ENCODE results near the gene CHRNB1.

Gene CHRNB1

DNA sequence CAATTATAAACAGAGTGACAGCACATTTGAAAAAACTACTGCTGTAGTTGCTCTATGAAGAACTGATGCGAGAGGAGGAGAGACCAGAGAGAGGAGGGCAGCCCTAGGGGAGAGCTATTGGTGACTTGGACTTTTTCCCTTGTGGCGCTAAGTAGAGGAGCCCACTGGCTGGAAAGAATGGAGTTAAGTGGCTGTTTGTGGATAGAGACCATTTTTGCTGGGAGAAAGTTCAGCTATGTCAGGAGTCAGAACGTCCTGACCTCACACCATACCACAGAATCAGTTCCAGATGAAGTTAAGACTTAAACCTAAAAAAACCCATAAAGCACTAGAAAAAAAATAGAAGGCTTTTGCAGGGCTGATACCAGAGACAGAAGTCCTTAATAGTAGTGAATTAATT lies 41.3 kb downstream of the CHRNB1 start:
- no peak for ATAC-seq

DNA sequence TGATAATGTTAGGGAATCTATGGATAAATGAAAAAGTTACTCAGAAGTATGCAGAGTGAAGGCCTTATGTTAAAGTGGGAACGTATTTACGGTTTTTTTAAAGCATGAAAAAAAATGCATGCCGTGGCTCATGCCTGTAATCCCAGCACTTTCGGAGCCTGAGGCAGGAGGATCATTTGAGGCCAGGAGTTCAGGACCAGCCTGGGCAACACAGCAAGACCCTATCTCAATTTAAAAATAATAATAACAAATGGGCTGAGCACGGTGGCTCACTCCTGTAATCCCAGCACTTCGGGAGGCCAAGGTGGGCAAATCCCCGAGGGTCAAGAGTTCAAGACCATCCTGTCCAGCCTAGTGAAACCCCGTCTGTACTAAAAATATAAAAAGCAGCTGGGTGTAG lies 45.3 kb downstream of the CHRNB1 start:
- ATAC-seq: no peak

GRCh38 chr17:7491583-7491982 lies 46.7 kb downstream of the CHRNB1 start:
- ATAC-seq: no peak

DNA sequence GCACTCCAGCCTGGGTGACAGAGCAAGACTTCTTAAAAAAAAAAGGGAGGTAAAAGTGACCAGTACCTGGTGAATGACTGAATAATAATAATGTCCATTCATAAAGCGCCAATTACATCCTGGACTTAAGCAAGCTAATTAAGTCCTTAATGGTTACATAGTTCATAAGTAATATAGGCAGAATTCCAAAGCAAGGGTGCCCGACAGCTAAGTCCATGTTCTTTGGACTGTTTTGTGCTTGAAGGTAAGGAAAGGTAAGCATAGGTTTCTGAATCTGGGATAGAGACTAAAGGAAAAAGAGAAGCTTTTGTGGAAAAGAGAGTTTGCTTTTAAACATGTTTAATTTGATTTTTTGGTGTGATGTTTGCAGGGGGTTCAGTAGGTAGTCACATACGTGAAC lies 49.1 kb downstream of the CHRNB1 start:
- ATAC-seq: no peak

- no peak for ATAC-seq
Measured at GRCh38 chr17:7495906-7496434, 51.1 kb downstream of the CHRNB1 start.

GRCh38 chr17:7496470-7497183 lies 51.8 kb downstream of the CHRNB1 start:
- no peak for ATAC-seq

- ATAC-seq: no peak
Measured at GRCh38 chr17:7497228-7497627, 52.4 kb downstream of the CHRNB1 start.

DNA sequence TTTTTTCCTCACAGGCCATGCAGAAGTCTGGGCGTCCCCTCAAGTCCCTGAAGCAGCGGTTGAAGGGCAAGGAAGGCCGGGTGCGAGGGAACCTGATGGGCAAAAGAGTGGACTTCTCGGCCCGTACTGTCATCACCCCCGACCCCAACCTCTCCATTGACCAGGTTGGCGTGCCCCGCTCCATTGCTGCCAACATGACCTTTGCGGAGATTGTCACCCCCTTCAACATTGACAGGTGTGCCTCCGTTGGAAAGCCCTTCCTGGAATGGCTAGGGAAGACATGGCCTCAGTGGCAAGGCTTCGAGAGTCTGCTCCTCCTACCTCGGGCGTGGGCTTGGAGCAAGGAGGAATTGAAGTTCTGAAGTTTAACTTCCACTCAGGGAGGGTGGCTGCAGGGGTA lies 52.8 kb downstream of the CHRNB1 start:
- no peak for ATAC-seq

GRCh38 chr17:7499161-7499560 lies 54.3 kb downstream of the CHRNB1 start:
- no peak for ATAC-seq

DNA sequence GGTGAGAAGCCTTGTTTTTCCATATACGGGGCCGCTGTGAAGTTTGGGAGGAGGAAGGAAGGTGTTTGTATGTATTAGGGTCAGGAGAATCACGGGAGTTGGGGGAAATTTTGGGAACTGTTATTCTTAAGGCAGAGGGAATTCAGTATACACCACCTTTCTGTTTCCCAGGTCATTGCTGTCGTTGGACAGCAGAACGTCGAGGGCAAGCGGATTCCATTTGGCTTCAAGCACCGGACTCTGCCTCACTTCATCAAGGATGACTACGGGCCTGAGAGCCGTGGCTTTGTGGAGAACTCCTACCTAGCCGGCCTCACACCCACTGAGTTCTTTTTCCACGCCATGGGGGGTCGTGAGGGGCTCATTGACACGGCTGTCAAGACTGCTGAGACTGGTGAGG lies 56.9 kb downstream of the CHRNB1 start:
- ATAC-seq: no peak

- ATAC-seq: no peak
Measured at GRCh38 chr17:7502171-7502847, 57.4 kb downstream of the CHRNB1 start.

DNA sequence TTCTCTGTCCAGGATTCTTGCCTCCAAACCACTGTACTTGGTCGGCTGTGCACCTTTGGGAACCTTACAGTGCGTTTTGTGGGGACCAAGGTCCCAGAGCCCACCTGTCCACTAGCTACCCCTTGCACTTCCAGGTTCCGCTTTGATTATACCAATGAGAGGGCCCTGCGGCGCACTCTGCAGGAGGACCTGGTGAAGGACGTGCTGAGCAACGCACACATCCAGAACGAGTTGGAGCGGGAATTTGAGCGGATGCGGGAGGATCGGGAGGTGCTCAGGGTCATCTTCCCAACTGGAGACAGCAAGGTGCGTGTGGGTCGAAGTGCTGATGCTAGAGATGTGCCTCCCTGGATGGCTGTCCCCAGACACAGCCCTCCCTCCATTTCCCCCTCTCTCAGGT lies 58.1 kb downstream of the CHRNB1 start:
- no peak for ATAC-seq

DNA sequence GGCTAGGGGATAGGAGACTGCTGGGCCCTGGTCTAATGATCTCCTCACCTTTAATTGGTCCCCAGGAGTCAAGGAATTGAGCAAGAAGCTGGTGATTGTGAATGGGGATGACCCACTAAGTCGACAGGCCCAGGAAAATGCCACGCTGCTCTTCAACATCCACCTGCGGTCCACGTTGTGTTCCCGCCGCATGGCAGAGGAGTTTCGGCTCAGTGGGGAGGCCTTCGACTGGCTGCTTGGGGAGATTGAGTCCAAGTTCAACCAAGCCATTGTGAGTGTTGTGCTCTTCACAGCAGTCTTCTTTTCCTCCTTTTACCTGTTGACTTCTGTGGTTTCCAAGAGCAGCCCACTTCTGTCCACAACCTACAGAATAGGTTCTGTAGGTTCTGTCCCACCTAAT lies 58.7 kb downstream of the CHRNB1 start:
- ATAC-seq: no peak

All from activated CD4-positive, CD25-positive, alpha-beta regulatory T cell treated with anti-CD3 and anti-CD28 coated beads, Interleukin-2, amount 50 U/mL, for 24 hours (primary cell).